A549 (cell line): ENCODE results near the gene MINDY1. TPM values are rescaled to one million over a fixed set of nuclear protein-coding genes. Genes with fewer than 3 reads are reported as not detected.

Source experiments
- ATAC-seq, 2 experiments: fragments of 200-7000 bp in 1 of 2; fragments of >200 bp in 1 of 2; cut with Nextera tagmentation in 1 of 2; cut with Tn5 transposase in 1 of 2; 3 replicates each; pipeline versions ENCODE4 v1.8.0 to v1.9.1; 2018 to 2020; ENCODE audit warnings: mild to moderate bottlenecking in 1 of 2, moderate library complexity in 1 of 2
- CTCF ChIA-PET: fragments of 300-600 bp; sonication (Branson Sonifier 250); formaldehyde crosslinking; extraction: SDS; loops from one replicate; lab custom pipeline; 2021; ENCODE audit warnings: antibody characterized with exemption, inconsistent platforms; lab: Yijun Ruan, JAX
- POLR2A ChIA-PET: fragments of 350-600 bp; formaldehyde crosslinking; extraction: SDS; loops from one replicate; lab custom pipeline; 2021; ENCODE audit warnings: antibody characterized with exemption, inconsistent platforms; lab: Yijun Ruan, JAX
- DNase-seq, 2 experiments: peaks; one replicate each; pipeline versions ENCODE4 v3.0.0 to v3.0.0-alpha.2; 2011 to 2016; ENCODE audit warnings: low read depth in 1 of 2, low spot score in 1 of 2
- FAIRE-seq: peaks from 2 replicates; lab custom pipeline; 2011; peaks lifted over from hg19 to GRCh38; lab: Jason Lieb, UNC
- H3K27ac ChIP-seq, 2 experiments: fragments of >200 bp; sonication (Bioruptor Twin); formaldehyde crosslinking; 3 replicates each; pipeline ENCODE4 v1.5.1; 2016 to 2017
- H3K4me1 ChIP-seq: fragments of >200 bp; sonication (Bioruptor Twin); formaldehyde crosslinking; 3 replicates; pipeline ENCODE4 v1.6.1; 2016
- H3K4me2 ChIP-seq: fragments of >200 bp; sonication (Bioruptor Twin); formaldehyde crosslinking; 3 replicates; pipeline ENCODE4 v1.6.1; 2016
- H3K4me3 ChIP-seq: fragments of >200 bp; sonication (Bioruptor Twin); formaldehyde crosslinking; 3 replicates; pipeline ENCODE4 v1.5.1; 2016
- H3K9me3 ChIP-seq: fragments of >200 bp; sonication (Bioruptor Twin); formaldehyde crosslinking; 3 replicates; pipeline ENCODE4 v1.6.1; 2016
- BCL3 ChIP-seq: fragments of >200 bp; sonication (Bioruptor Twin); formaldehyde crosslinking; IDR thresholded peaks from 3 replicates; pipeline ENCODE4 v1.6.1; 2016
- CEBPB ChIP-seq, 2 experiments: fragments of >200 bp in 1 of 2; sonication (Bioruptor Twin) in 1 of 2; formaldehyde crosslinking in 1 of 2; IDR thresholded peaks; 2 replicates each; pipeline ENCODE4 v1.6.1; 2012 to 2016
- CTCF ChIP-seq: fragments of >200 bp; sonication (Bioruptor Twin); formaldehyde crosslinking; IDR thresholded peaks from 3 replicates; pipeline ENCODE4 v1.5.1; 2016
- E2F6 ChIP-seq: IDR thresholded peaks from 2 replicates; pipeline ENCODE4 v1.6.1; 2012; ENCODE audit warnings: low read depth, borderline replicate concordance
- EHMT2 ChIP-seq: fragments of 200-600 bp; sonication (generic); IDR thresholded peaks from 2 replicates; pipeline ENCODE4 v1.6.1; 2016; ENCODE audit warnings: antibody characterized with exemption, low read depth, mild to moderate bottlenecking, moderate library complexity
- EP300 ChIP-seq, 2 experiments: fragments of >200 bp; sonication (Bioruptor Twin); formaldehyde crosslinking; IDR thresholded peaks; 2 replicates in 1 of 2; 3 replicates in 1 of 2; pipeline ENCODE4 v1.6.1; 2016 to 2017
- ESRRA ChIP-seq: fragments of 150-350 bp; IDR thresholded peaks from 2 replicates; pipeline ENCODE4 v1.6.1; 2014; ENCODE audit warnings: mild to moderate bottlenecking, low read length, borderline replicate concordance
- FOSB ChIP-seq: fragments of 250-450 bp; sonication (Bioruptor Pico); IDR thresholded peaks from 2 replicates; pipeline ENCODE4 v1.5.0; 2020; ENCODE audit warnings: mild to moderate bottlenecking, moderate library complexity
- FOSL2 ChIP-seq, 2 experiments: fragments of 450-650 bp in 1 of 2; fragments of >200 bp in 1 of 2; sonication (Bioruptor Twin) in 1 of 2; formaldehyde crosslinking; IDR thresholded peaks; 2 replicates each; pipeline versions ENCODE4 v1.5.0 to v1.6.1; 2016 to 2020; ENCODE audit warnings: mild to moderate bottlenecking in 1 of 2, moderate library complexity in 1 of 2
- FOXS1 ChIP-seq: fragments of 250-450 bp; sonication (Bioruptor Pico); IDR thresholded peaks from 2 replicates; pipeline ENCODE4 v1.5.0; 2020; ENCODE audit warnings: mild to moderate bottlenecking, moderate library complexity
- HDAC2 ChIP-seq: fragments of 200-600 bp; sonication (generic); IDR thresholded peaks from 2 replicates; pipeline ENCODE4 v1.6.1; 2016
- HOXA7 ChIP-seq: fragments of 250-450 bp; sonication (Bioruptor Pico); IDR thresholded peaks from 2 replicates; pipeline ENCODE4 v1.5.0; 2020; ENCODE audit warnings: mild to moderate bottlenecking, moderate library complexity
- HOXB13 ChIP-seq: fragments of 250-450 bp; sonication (Bioruptor Pico); IDR thresholded peaks from 2 replicates; pipeline ENCODE4 v1.5.0; 2020; ENCODE audit warnings: low read depth, mild to moderate bottlenecking, moderate library complexity
- JUN ChIP-seq, 2 experiments: fragments of >200 bp; sonication (Bioruptor Twin); formaldehyde crosslinking; IDR thresholded peaks; 2 replicates in 1 of 2; 3 replicates in 1 of 2; pipeline ENCODE4 v1.6.1; 2016 to 2017
- NFE2L2 ChIP-seq: fragments of 150-350 bp; conservative IDR thresholded peaks from 2 replicates; pipeline ENCODE4 v1.6.1; 2014; ENCODE audit warnings: low read length
- PHF8 ChIP-seq: fragments of 200-600 bp; sonication (generic); IDR thresholded peaks from 2 replicates; pipeline ENCODE4 v1.6.1; 2016; ENCODE audit warnings: low read depth, mild to moderate bottlenecking, antibody characterized with exemption, moderate library complexity, borderline replicate concordance
- RAD21 ChIP-seq, 2 experiments: fragments of >200 bp in 1 of 2; sonication (Bioruptor Twin) in 1 of 2; formaldehyde crosslinking in 1 of 2; IDR thresholded peaks in 1 of 2; conservative IDR thresholded peaks in 1 of 2; 2 replicates in 1 of 2; 3 replicates in 1 of 2; pipeline ENCODE4 v1.6.1; 2012 to 2018; ENCODE audit warnings: inconsistent platforms in 1 of 2
- RARB ChIP-seq: fragments of 250-450 bp; sonication (Bioruptor Pico); IDR thresholded peaks from 2 replicates; pipeline ENCODE4 v1.8.0; 2021; ENCODE audit warnings: mild to moderate bottlenecking, moderate library complexity
- SMC3 ChIP-seq: fragments of >200 bp; sonication (Bioruptor Twin); formaldehyde crosslinking; IDR thresholded peaks from 3 replicates; pipeline ENCODE4 v1.6.1; 2018; ENCODE audit warnings: inconsistent platforms
- SREBF2 ChIP-seq: fragments of 450-650 bp; IDR thresholded peaks from 2 replicates; pipeline ENCODE4 v1.6.1; 2014; ENCODE audit warnings: mild to moderate bottlenecking, moderate library complexity
- USF2 ChIP-seq: fragments of 450-650 bp; IDR thresholded peaks from 2 replicates; pipeline ENCODE4 v1.6.1; 2014; ENCODE audit warnings: antibody characterized with exemption
- WGBS: methylation state at CpG from one replicate; pipeline ENCODE4 v1.1.6; 2017; ENCODE audit errors: missing lambda C conversion rate; 5-methylcytosine and 5-hydroxymethylcytosine counted together
- polyA plus RNA-seq, 4 experiments: library from polyadenylated mRNA; depleted of rRNA in 3 of 4; stranded (reverse); fragments of >200 nt; fragmentation: RNase III in 1 of 4; extraction: RNeasy Plus Mini Kit Qiagen cat#74134 plus additional on column Dnase treatment in 1 of 4; gene quantifications; 2 replicates in 3 of 4; 3 replicates in 1 of 4; pipeline ENCODE4 v1.2.3, GENCODE V29; 2011 to 2017

MINDY1 gene
- polyA plus RNA-seq, 2 of the 4 experiments (the other 2 are of a cell fraction) = 4.8 to 5.2 TPM

- no peak for TF ChIP-seq SMC3
- peak in 1 of 2 experiments; percentile 50; a peak in 1 of 5 replicates for TF ChIP-seq JUN (IDR thresholded peaks at IDR 0.05)
- no peak for TF ChIP-seq SREBF2
- TF ChIP-seq PHF8 = peak; percentile 35; the same call in 1 of the 2 replicates
- no peak for TF ChIP-seq HOXB13 (CRISPR knock-in tag)
- TF ChIP-seq HDAC2 = no peak
- no peak for TF ChIP-seq ESRRA
- no peak for TF ChIP-seq FOXS1 (CRISPR knock-in tag)
- no peak for TF ChIP-seq CTCF
- no peak for TF ChIP-seq EHMT2
- TF ChIP-seq NFE2L2 = no peak
- no peak for TF ChIP-seq FOSL2 (IDR thresholded peaks at IDR 0.05)
- TF ChIP-seq FOSL2 (CRISPR knock-in tag; IDR thresholded peaks at IDR 0.05) = no peak
- TF ChIP-seq RARB = no peak
- TF ChIP-seq EP300 (IDR thresholded peaks at IDR 0.05) = no peak
Measured at GRCh38 chr1:151008244-151009205, 1.8 kb upstream of the MINDY1 start, which contains the start of gene PRUNE1 (continued).

- ChIA-PET POLR2A (interaction anchor here (1.2 kb wide), 1 partner anchor 30 kb away, joined by 3 read pairs; no protein-coding TSS in a partner anchor), CTCF (interaction anchor here (0.6 to 24.0 kb wide), 6 partner anchors 22 to 408 kb away, joined by 3 to 586 read pairs (median 4); partner anchors contain the start of genes ANXA9, CDC42SE1, CERS2 and MLLT11)
- FAIRE-seq = no peak
- no peak; a peak in 1 of 6 replicates for ATAC-seq
- TF ChIP-seq CEBPB (IDR thresholded peaks at IDR 0.05) (no peak), E2F6 (no peak), USF2 (no peak), EHMT2 (no peak), RAD21 (conservative IDR thresholded peaks at IDR 0.05 in 1 of 2, IDR thresholded peaks at IDR 0.05 in 1 of 2) (no peak), EP300 (IDR thresholded peaks at IDR 0.05) (no peak)
- Histone ChIP-seq H3K4me3 (peak overlapping the region; percentile 88), H3K4me2 (peak overlapping the region; percentile 90), H3K9me3 (no peaks in the 10 kb centered on the region), H3K4me1 (peaks cover 48% of the 10 kb centered on the region), H3K27ac (peak overlapping the region; percentile 52 to 95)
- 20% methylated on average over 4 of the region's 4 CpGs for WGBS
- no peak for DNase-seq
Measured at GRCh38 chr1:151007853-151008243, 1.1 kb upstream of the MINDY1 start.

GRCh38 chr1:151005729-151006319, 878 bp downstream of the MINDY1 start:
- Histone ChIP-seq H3K4me2 (peak overlapping the region; percentile 90), H3K9me3 (no peaks in the 10 kb centered on the region), H3K4me3 (peak overlapping the region; percentile 45), H3K27ac (peak overlapping the region; percentile 77 to 87), H3K4me1 (peaks cover 30% of the 10 kb centered on the region)
- ATAC-seq (no peak), DNase-seq (no peak), FAIRE-seq (no peak)
- WGBS = 78% methylated on average over 4 of the region's 4 CpGs
- ChIA-PET POLR2A (interaction anchor here (0.6 to 1.7 kb wide), 5 partner anchors 36 to 376 kb away, joined by 3 to 8 read pairs (median 3); partner anchors contain the start of genes C1orf56 and ENSA), CTCF (interaction anchor here (0.6 to 24.0 kb wide), 23 partner anchors 8 to 607 kb away, joined by 3 to 586 read pairs (median 4); partner anchors contain the start of genes ANXA9, C1orf56, CDC42SE1 and CERS2)
- TF ChIP-seq HOXA7 (CRISPR knock-in tag) = no peak
- no peak for TF ChIP-seq SREBF2
- no peak for TF ChIP-seq EHMT2
- no peak for TF ChIP-seq BCL3
- no peak for TF ChIP-seq FOSB (CRISPR knock-in tag)
